Pancreas (tissue), 10 donors: ENCODE measurements around the gene PEAK3. TPM values are rescaled to one million over a fixed set of nuclear protein-coding genes. Genes with fewer than 3 reads are reported as not detected.

Experiments
- ATAC-seq, 4 donors: fragments of 200-7000 bp; cut with Tn5 transposase; one replicate each; pipeline versions ENCODE4 v1.8.0 to v1.9.1; 2020; ENCODE audit warnings: mild to moderate bottlenecking in 4 of 4, moderate library complexity in 4 of 4
- DNase-seq, 6 donors: peaks; one replicate each; pipeline ENCODE4 v3.0.0-alpha.2; 2020
- FAIRE-seq: peaks from 2 replicates; lab custom pipeline; 2012; peaks lifted over from hg19 to GRCh38; lab: Jason Lieb, UNC
- H3K27ac ChIP-seq, 4 donors: fragments of 200-600 bp; sonication (generic); 1 replicate in 3 of 4; 2 replicates in 1 of 4; pipeline versions ENCODE4 v1.5.0 to v1.8.0; 2020
- H3K27me3 ChIP-seq, 4 donors: fragments of 200-600 bp; one replicate each; pipeline ENCODE4 v1.8.0; 2021
- H3K36me3 ChIP-seq, 3 donors: fragments of 200-600 bp; sonication (generic) in 1 of 3; one replicate each; pipeline versions ENCODE4 v1.5.0 to v1.8.0; 2020 to 2021
- H3K4me1 ChIP-seq, 3 donors: fragments of 200-600 bp; one replicate each; pipeline ENCODE4 v1.8.0; 2021
- H3K4me3 ChIP-seq, 4 donors: fragments of 200-600 bp; sonication (generic) in 2 of 4; one replicate each; pipeline versions ENCODE4 v1.5.0 to v1.8.0; 2020 to 2021
- H3K9me3 ChIP-seq, 4 donors: fragments of 200-600 bp; one replicate each; pipeline ENCODE4 v1.8.0; 2021
- WGBS, 2 donors: extraction: QIAGEN DNeasy Blood & Tissue Kit; methylation state at CpG; one replicate each; pipeline ENCODE4 v1.1.7; 2013; 5-methylcytosine and 5-hydroxymethylcytosine counted together
- intact Hi-C, 3 donors: fragments of 100-400 bp; cut with DNase I; formaldehyde crosslinking; loops; one replicate each; pipeline versions ENCODE4 v1.11.1 to v1.14.2; 2022
- polyA plus RNA-seq, 2 donors: library from polyadenylated mRNA; stranded (reverse); fragments of 200-250 nt; gene quantifications; one replicate each; pipeline ENCODE4 v1.2.3, GENCODE V29; 2013
- total RNA-seq, 6 donors: library from RNA; stranded (reverse); fragmentation: NEBNext Ultra II Directional in 4 of 6; extraction: Animal tissue kit (Norgen Biotek cat#: 25700) in 4 of 6; gene quantifications; one replicate each; pipeline versions ENCODE4 v1.2.1 to v1.2.4, GENCODE V29; 2021 to 2023
- TF ChIP-seq, protein P1 (sequence below), 4 donors: fragments of 200-600 bp; sonication (generic) in 3 of 4; IDR thresholded peaks; one replicate each; pipeline versions ENCODE4 v1.5.0 to v1.8.0; 2021; ENCODE audit warnings: antibody characterized with exemption in 4 of 4
- donor health status: healthy with polysubstance abuse.
- donor health status: DM: no; HTN: no; CAD: no; lungs with moderate emphysema.
- donor health status: DM: no; HTN: no; CAD: no.
- donor health status: control.
- donor health status: control.
- donor health status: Bipolar disorder and iron deficiency.
- donor health status: DM: yes; HTN: yes; CAD: no.
- donor health status: DM: no; HTN: no; CAD: no.
- donor health status: DM: no; HTN: no; CAD: no.
- donor health status: DM: yes; HTN: yes; CAD: no.

Gene PEAK3
- total and polyA plus RNA-seq, 8 donors, result 0.04 to 0.81 (median 0.16) TPM; not detected in 2

DNA sequence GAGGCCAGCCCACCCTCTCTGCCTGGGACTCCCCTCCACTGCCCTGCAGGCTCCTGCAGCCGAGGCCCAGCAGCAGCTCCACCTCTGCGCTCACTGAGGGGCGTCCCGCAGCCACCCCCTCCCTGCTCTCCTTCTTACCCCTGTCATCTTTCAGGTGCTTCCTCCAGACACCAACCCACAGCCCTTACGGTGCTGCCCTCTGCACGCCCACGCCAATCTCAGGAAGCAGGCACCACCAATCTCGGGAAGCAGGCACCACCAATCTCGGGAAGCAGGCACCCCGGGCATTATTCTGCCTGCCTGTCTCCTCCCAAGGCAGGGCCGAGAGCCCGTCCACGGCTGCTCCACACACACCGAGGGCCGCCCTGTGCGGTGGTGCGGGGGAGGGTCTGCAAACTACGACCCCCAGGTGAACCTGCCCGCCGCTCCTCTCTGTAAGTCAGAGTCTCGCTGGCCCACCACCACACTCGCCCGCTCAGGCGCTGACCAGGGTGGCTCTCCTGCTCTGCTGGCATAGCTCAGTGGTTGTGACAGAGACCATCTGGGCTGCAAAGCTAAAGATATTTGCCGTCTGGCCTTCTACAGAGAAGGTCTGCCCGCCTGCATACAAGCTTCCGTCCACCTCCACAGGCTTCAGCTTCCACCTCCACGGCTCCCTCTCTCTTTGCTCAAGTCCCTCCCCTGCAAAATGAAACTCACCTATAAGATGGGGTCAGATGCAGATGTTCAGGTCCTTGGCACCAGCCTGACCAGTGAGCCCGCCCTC is 43.5 kb upstream of the PEAK3 start:
- peak in 1 of 6 donors; percentile 64 for DNase-seq
- H3K4me1 ChIP-seq, result peaks cover 12 to 24% (median 16%) of the 10 kb centered on the region in 3 donors
- intact Hi-C loops, result no loop called here
- peaks cover 0 to 8% (median 0%) of the 10 kb centered on the region in 3 donors for H3K36me3 ChIP-seq
- H3K9me3 ChIP-seq, result no peaks in the 10 kb centered on the region
- no peak overlapping the region for H3K4me3 ChIP-seq
- no peak for FAIRE-seq
- no peak overlapping the region for H3K27ac ChIP-seq
- TF ChIP-seq, protein P1, sequence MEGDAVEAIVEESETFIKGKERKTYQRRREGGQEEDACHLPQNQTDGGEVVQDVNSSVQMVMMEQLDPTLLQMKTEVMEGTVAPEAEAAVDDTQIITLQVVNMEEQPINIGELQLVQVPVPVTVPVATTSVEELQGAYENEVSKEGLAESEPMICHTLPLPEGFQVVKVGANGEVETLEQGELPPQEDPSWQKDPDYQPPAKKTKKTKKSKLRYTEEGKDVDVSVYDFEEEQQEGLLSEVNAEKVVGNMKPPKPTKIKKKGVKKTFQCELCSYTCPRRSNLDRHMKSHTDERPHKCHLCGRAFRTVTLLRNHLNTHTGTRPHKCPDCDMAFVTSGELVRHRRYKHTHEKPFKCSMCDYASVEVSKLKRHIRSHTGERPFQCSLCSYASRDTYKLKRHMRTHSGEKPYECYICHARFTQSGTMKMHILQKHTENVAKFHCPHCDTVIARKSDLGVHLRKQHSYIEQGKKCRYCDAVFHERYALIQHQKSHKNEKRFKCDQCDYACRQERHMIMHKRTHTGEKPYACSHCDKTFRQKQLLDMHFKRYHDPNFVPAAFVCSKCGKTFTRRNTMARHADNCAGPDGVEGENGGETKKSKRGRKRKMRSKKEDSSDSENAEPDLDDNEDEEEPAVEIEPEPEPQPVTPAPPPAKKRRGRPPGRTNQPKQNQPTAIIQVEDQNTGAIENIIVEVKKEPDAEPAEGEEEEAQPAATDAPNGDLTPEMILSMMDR (IDR thresholded peaks at IDR 0.05), result no peak
- no peaks in the 10 kb centered on the region for H3K27me3 ChIP-seq
- ATAC-seq, result no peak
- WGBS, 2 donors, result 81 to 85% methylated on average over 29 of the region's 29 CpGs

DNA sequence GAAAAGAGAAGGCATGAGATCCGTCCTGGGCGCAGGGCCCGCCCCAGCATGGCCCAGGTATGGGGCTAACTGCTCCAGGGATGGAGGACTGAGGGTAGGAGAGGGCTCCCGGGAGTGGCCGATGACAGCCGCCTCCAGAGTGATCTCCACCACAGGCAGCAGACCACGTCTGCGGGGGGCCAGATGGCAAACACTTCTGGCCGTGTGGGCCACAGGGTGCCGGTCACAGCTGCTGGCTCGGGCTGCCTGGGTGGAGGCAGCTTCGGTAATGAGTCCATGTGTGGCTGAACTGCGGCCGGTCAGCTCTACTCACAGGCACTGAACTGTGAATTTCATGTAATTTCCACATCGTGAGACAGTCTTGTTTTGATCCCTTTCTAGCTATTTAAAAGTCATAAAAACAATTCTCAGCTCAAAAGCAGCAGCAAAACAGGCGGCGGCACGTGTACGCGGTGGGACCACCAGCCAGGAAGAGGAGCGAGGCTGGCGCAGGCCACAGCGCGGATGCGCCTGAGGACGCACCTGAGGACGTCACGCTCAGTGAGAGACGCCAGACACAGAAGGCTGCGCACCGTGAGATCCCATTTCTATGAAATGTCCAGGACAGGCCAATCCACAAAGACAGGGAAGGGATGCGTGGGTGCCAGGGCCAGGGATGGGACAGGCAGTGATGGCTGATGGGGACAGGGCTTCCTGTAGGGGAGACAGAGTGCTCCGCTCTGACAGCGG is 42.4 kb upstream of the PEAK3 start:
- TF ChIP-seq, protein P1 (IDR thresholded peaks at IDR 0.05), result no peak
- Histone ChIP-seq H3K4me1 (peaks cover 10 to 15% (median 13%) of the 10 kb centered on the region in 3 donors), H3K4me3 (no peak overlapping the region), H3K27me3 (no peaks in the 10 kb centered on the region), H3K36me3 (peaks cover 0 to 8% (median 0%) of the 10 kb centered on the region in 3 donors), H3K9me3 (no peaks in the 10 kb centered on the region), H3K27ac (no peak overlapping the region)
- FAIRE-seq (no peak), ATAC-seq (no peak), DNase-seq (no peak)
- 89 to 90% methylated on average over 34 of the region's 34 CpGs for WGBS, 2 donors
- intact Hi-C loops, result no loop called here

DNA sequence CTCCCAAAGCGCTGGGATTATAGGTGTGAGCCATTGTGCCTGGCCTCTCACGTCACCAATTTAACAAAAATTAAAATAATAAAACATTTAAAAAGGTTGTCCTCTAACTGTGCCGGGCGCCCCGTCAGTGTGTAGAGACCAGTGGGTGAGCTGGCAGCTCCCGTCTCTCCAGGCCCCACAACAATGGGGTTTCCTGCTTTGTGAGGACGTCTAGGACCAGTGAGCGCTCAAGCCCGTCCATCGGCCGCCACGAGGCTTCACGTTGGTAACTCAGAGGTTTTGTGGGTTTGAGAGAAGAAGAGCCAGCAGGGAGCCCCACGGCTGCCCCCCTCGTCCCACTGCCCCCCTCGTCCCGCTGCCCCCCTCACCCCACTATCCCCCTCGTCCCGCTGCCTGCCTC is 41.7 kb upstream of the PEAK3 start:
- H3K9me3 ChIP-seq, result no peaks in the 10 kb centered on the region
- DNase-seq, result no peak
- TF ChIP-seq, protein P1 (IDR thresholded peaks at IDR 0.05), result no peak
- H3K27me3 ChIP-seq, result no peaks in the 10 kb centered on the region
- FAIRE-seq, result no peak
- no peak overlapping the region for H3K4me3 ChIP-seq
- ATAC-seq, result no peak
- intact Hi-C loops, result no loop called here
- no peak overlapping the region for H3K27ac ChIP-seq
- H3K36me3 ChIP-seq, result peaks cover 0 to 8% (median 0%) of the 10 kb centered on the region in 3 donors
- H3K4me1 ChIP-seq, result peaks cover 9 to 11% (median 10%) of the 10 kb centered on the region in 3 donors
- 92 to 94% methylated on average over 19 of the region's 19 CpGs for WGBS, 2 donors

DNA sequence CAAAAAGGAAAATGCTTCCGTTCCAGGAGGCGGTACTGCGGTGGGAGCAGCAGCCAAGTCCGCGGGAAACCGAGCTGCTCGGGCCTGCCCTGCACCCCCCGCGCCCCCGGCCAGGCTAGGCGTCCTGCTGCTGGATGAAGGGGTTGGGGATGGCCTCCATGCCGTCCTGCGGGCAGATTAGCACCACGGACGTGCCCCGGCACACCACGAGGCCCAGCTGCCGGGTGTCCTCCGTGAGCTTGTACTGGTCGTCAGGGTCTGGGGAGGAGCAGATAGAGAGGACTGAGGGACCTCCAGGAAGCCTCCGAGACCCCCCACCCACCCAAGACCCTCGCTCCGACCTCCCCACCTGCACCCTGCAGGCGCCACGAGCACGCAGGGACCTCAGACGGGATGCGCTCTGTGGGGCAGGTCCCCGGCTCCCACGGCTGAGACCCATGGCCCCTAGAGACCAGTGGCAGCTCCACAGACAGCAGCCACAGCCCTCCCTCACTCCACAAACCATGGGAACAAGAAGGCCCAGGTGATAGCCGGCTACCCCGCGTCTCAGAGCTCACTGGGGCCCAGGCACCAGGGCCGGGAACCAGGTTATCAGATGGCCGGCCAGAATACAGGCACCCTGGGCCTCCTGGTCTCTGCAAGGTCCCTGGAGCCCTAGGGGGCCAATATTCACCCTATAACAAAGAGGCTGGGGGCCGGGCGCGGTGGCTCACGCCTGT is 39.7 kb upstream of the PEAK3 start:
- WGBS, 2 donors, result 93% methylated on average over 39 of the region's 39 CpGs
- no peak overlapping the region for H3K27ac ChIP-seq
- H3K36me3 ChIP-seq, result peaks cover 0 to 8% (median 0%) of the 10 kb centered on the region in 3 donors
- peak in 1 of 6 donors; percentile 67 for DNase-seq
- no peak overlapping the region for H3K4me3 ChIP-seq
- intact Hi-C loops, result no loop called here
- ATAC-seq, result no peak
- H3K9me3 ChIP-seq, result no peaks in the 10 kb centered on the region
- peaks cover under 1 to 2% (median 2%) of the 10 kb centered on the region in 3 donors for H3K4me1 ChIP-seq
- no peaks in the 10 kb centered on the region for H3K27me3 ChIP-seq
- TF ChIP-seq, protein P1 (IDR thresholded peaks at IDR 0.05), result no peak
- FAIRE-seq, result no peak
